Panc1 (cell line): ENCODE results near the gene AGAP2. TPM values are rescaled to one million over a fixed set of nuclear protein-coding genes. Genes with fewer than 3 reads are reported as not detected.

Experiments
- ATAC-seq: fragments of 200-7000 bp; cut with Tn5 transposase; 2 replicates; pipeline ENCODE4 v1.9.1; 2020; ENCODE audit warnings: mild to moderate bottlenecking, moderate library complexity
- BruUV-seq: library from RNA; stranded (reverse); fragments of 400-500 nt; replicated peaks from 2 replicates; lab custom pipeline; 2021; lab: Mats Ljungman, UMichigan
- CTCF ChIA-PET: fragments of 300-600 bp; sonication (Branson Sonifier 250); formaldehyde crosslinking; loops from one replicate; lab custom pipeline; 2022; ENCODE audit warnings: antibody characterized with exemption; lab: Charles Lee
- POLR2A ChIA-PET: fragments of 300-600 bp; sonication (Branson Sonifier 250); formaldehyde crosslinking; loops from one replicate; lab custom pipeline; 2022; ENCODE audit warnings: antibody characterized with exemption; lab: Charles Lee
- DNase-seq: peaks from one replicate; pipeline ENCODE4 v3.0.0-alpha.2; 2010; ENCODE audit warnings: low read depth, low spot score
- H3K27ac ChIP-seq: 2 replicates; pipeline ENCODE4 v1.5.1; 2011; ENCODE audit warnings: mild to moderate bottlenecking, low read length, inconsistent platforms
- H3K27me3 ChIP-seq: fragments of 200-500 bp; sonication (Bioruptor generic); 2 replicates; pipeline ENCODE4 v1.6.0; 2014; ENCODE audit warnings: low read length, inconsistent platforms; ENCODE audit not compliant: control insufficient read depth, insufficient read depth
- H3K36me3 ChIP-seq: fragments of 200-500 bp; sonication (Bioruptor generic); 2 replicates; pipeline ENCODE4 v1.5.1; 2014; ENCODE audit warnings: inconsistent platforms, mild to moderate bottlenecking, low read length, moderate library complexity; ENCODE audit not compliant: control insufficient read depth, insufficient read depth
- H3K4me1 ChIP-seq: 2 replicates; pipeline ENCODE4 v1.5.1; 2011; ENCODE audit warnings: inconsistent platforms, mild to moderate bottlenecking, low read length, moderate library complexity; ENCODE audit not compliant: control insufficient read depth, insufficient read depth
- H3K4me3 ChIP-seq, 2 experiments: 2 replicates each; pipeline ENCODE4 v1.5.1; 2011 to 2012; ENCODE audit warnings: low read depth in 2 of 2, low read length in 2 of 2, mild to moderate bottlenecking in 2 of 2, inconsistent platforms in 1 of 2, moderate library complexity in 1 of 2
- H3K9me3 ChIP-seq: fragments of 200-500 bp; sonication (Bioruptor generic); 2 replicates; pipeline ENCODE4 v1.5.1; 2014; ENCODE audit warnings: low read depth, mild to moderate bottlenecking, inconsistent platforms, low read length, moderate library complexity; ENCODE audit not compliant: control insufficient read depth, insufficient read depth
- POLR2AphosphoS5 ChIP-seq: IDR thresholded peaks from 2 replicates; pipeline ENCODE4 v1.6.1; 2012; ENCODE audit warnings: mild to moderate bottlenecking, low read depth, low read length, moderate library complexity
- SIN3A ChIP-seq: IDR thresholded peaks from 2 replicates; pipeline ENCODE4 v1.6.1; 2012; ENCODE audit warnings: low read depth, mild to moderate bottlenecking, low read length, moderate library complexity, borderline replicate concordance; ENCODE audit not compliant: insufficient read depth
- TCF7L2 ChIP-seq: IDR thresholded peaks from 2 replicates; pipeline ENCODE4 v1.6.1; 2011; ENCODE audit warnings: mild to moderate bottlenecking, low read depth, low read length, inconsistent platforms
- in situ Hi-C: cut with HindIII; loops from 2 replicates; pipeline ENCODE4 v1.10.0; 2016; ENCODE audit warnings: low sequenced_read_pairs, low pct_unique_long_range_greater_than_20kb
- intact Hi-C: fragments of 100-400 bp; cut with micrococcal nuclease; formaldehyde crosslinking; loops from one replicate; pipeline ENCODE4 v1.10.0; 2022; ENCODE audit not compliant: unreplicated experiment
- total RNA-seq: library from RNA; stranded (reverse); gene quantifications from one replicate; pipeline ENCODE4 v1.2.1, GENCODE V29; 2021; ENCODE audit not compliant: unreplicated experiment
- TF ChIP-seq, protein P1 (sequence below), 2 experiments: IDR thresholded peaks; 2 replicates each; pipeline ENCODE4 v1.6.1; 2011 to 2012; ENCODE audit warnings: low read depth in 2 of 2, control low read depth in 1 of 2, low read length in 1 of 2, mild to moderate bottlenecking in 1 of 2, moderate library complexity in 1 of 2; ENCODE audit not compliant: insufficient read depth in 1 of 2
- TF ChIP-seq, protein P2 (sequence below): fragments of 450-650 bp; IDR thresholded peaks from 2 replicates; pipeline ENCODE4 v1.5.1; 2017; ENCODE audit warnings: mild to moderate bottlenecking

AGAP2 gene
- total RNA-seq, 1 experiment from 2014 or later, result 0.49 TPM

DNA sequence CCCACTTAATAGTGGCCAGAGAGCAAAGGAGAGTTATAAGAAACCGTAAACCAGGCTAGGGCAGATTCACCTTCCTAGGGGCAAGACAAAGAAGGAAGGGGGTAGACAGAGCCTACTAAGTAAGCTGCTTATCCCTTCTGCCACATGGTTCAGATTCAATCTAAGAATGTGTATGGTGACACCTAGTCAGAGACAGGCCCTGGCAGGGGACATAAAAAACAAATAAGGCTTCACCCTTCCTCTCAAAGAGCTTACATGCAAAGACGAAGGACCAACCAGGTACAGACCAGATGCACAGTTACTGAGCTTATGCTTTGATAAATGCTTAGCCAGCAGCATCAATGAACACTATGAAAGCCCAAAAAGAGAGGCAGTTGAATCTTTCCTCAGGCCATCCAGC lies 23.9 kb upstream of the AGAP2 start:
- Histone ChIP-seq H3K4me1 (peaks cover 11% of the 10 kb centered on the region), H3K4me3 (no peak overlapping the region), H3K27ac (no peak overlapping the region), H3K36me3 (no peaks in the 10 kb centered on the region), H3K27me3 (peaks cover 4% of the 10 kb centered on the region; the same call in 1 of the 2 replicates), H3K9me3 (no peaks in the 10 kb centered on the region)
- DNase-seq (no peak), ATAC-seq (no peak)
- BruUV-seq, result no TSS peak
- intact Hi-C loops (no loop called here), in situ Hi-C loops (no loop called here)
- TF ChIP-seq, protein P1, sequence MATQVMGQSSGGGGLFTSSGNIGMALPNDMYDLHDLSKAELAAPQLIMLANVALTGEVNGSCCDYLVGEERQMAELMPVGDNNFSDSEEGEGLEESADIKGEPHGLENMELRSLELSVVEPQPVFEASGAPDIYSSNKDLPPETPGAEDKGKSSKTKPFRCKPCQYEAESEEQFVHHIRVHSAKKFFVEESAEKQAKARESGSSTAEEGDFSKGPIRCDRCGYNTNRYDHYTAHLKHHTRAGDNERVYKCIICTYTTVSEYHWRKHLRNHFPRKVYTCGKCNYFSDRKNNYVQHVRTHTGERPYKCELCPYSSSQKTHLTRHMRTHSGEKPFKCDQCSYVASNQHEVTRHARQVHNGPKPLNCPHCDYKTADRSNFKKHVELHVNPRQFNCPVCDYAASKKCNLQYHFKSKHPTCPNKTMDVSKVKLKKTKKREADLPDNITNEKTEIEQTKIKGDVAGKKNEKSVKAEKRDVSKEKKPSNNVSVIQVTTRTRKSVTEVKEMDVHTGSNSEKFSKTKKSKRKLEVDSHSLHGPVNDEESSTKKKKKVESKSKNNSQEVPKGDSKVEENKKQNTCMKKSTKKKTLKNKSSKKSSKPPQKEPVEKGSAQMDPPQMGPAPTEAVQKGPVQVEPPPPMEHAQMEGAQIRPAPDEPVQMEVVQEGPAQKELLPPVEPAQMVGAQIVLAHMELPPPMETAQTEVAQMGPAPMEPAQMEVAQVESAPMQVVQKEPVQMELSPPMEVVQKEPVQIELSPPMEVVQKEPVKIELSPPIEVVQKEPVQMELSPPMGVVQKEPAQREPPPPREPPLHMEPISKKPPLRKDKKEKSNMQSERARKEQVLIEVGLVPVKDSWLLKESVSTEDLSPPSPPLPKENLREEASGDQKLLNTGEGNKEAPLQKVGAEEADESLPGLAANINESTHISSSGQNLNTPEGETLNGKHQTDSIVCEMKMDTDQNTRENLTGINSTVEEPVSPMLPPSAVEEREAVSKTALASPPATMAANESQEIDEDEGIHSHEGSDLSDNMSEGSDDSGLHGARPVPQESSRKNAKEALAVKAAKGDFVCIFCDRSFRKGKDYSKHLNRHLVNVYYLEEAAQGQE (IDR thresholded peaks at IDR 0.05; ENCODE audit: insufficient read depth in 1 of 2, low read depth in 2 of 2, low read length in 1 of 2), result no peak
- TF ChIP-seq, protein P2, sequence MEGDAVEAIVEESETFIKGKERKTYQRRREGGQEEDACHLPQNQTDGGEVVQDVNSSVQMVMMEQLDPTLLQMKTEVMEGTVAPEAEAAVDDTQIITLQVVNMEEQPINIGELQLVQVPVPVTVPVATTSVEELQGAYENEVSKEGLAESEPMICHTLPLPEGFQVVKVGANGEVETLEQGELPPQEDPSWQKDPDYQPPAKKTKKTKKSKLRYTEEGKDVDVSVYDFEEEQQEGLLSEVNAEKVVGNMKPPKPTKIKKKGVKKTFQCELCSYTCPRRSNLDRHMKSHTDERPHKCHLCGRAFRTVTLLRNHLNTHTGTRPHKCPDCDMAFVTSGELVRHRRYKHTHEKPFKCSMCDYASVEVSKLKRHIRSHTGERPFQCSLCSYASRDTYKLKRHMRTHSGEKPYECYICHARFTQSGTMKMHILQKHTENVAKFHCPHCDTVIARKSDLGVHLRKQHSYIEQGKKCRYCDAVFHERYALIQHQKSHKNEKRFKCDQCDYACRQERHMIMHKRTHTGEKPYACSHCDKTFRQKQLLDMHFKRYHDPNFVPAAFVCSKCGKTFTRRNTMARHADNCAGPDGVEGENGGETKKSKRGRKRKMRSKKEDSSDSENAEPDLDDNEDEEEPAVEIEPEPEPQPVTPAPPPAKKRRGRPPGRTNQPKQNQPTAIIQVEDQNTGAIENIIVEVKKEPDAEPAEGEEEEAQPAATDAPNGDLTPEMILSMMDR, result no peak
- TF ChIP-seq SIN3A, result no peak
- no peak for TF ChIP-seq TCF7L2
- TF ChIP-seq POLR2AphosphoS5, result no peak
- ChIA-PET POLR2A (no interaction called here), CTCF (no interaction called here)

DNA sequence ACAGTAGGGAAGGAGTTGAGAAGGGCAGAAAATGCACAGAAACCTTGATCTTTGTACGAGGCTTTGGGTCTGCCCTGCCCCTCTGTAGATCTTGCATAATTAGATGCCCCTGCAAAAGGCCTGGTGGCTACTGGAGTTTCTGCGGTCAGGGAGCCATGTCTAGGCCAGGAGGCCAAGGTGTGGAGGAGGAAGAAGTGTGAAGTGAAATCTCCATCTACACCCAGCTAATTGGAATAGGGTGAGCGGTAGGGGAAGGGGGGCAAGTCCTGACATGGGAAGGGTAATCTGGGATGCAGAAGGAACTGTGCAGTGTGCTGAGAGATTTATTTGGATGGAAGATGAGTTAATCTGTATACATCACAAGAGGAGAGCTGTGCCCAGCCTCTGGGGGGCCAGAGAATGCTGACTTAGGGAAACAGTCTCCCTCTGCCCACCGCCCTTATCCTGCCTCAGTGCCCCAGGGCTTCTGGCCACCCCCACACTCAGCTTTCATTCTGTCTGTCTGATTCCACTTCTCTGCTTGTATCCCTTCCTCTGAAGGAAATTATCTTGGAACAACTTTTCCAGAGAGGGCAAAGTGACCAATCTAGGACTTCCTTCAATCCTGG lies 23.0 kb upstream of the AGAP2 start:
- Histone ChIP-seq H3K4me3 (no peak overlapping the region), H3K27me3 (peaks cover 6% of the 10 kb centered on the region; the same call in 1 of the 2 replicates), H3K9me3 (no peaks in the 10 kb centered on the region), H3K27ac (no peak overlapping the region), H3K4me1 (peaks cover 3% of the 10 kb centered on the region), H3K36me3 (no peaks in the 10 kb centered on the region; the same call in 1 of the 2 replicates)
- POLR2A ChIA-PET, result no interaction called here
- ATAC-seq (no peak), DNase-seq (no peak)
- intact Hi-C loops, result no loop called here
- in situ Hi-C loops, result no loop called here
- no TSS peak for BruUV-seq
- CTCF ChIA-PET, result no interaction called here
- TF ChIP-seq SIN3A, result no peak
- TF ChIP-seq, protein P1 (IDR thresholded peaks at IDR 0.05; ENCODE audit: insufficient read depth in 1 of 2, low read depth in 2 of 2, low read length in 1 of 2), result no peak
- TF ChIP-seq TCF7L2, result no peak
- no peak for TF ChIP-seq POLR2AphosphoS5
- TF ChIP-seq, protein P2, result no peak
